ENCODE results near the gene RPUSD1. TPM values are rescaled to one million over a fixed set of nuclear protein-coding genes. Genes with fewer than 3 reads are reported as not detected.
"Not testable (repeated sequence)": the region's sequence is repeated elsewhere in the genome, so short reads cannot be mapped to it uniquely, and the experiment has no call there.

Gene RPUSD1
- 9.7 TPM for total RNA-seq
- long read RNA-seq, transcript RPUSD1-201 (6 exons, 2,050 nt), result major isoform, 6 of 13 reads
- long read RNA-seq, partial matches to known transcripts, result 0 of 13 reads
- long read RNA-seq, other reads (novel, unspliced or antisense), result 4 of 13 reads

- DNase-seq (ENCODE audit: missing footprints), result no peak
- ATAC-seq, result peak; percentile 0
- intact Hi-C loops (cut with DNase I), result no loop called here
Measured at GRCh38 chr16:787978-788398, at the start of gene RPUSD1. RPUSD1 (minus strand) TSS chr16:788381; CDS start chr16:787737, 644 bp downstream.

GRCh38 chr16:836822-837221 lies 48.6 kb upstream of the RPUSD1 start:
- intact Hi-C loops (cut with DNase I); ATAC-seq; DNase-seq (ENCODE audit: missing footprints): not testable (repeated sequence)

- DNase-seq (ENCODE audit: missing footprints) (no peak), ATAC-seq (no peak)
- intact Hi-C loops (cut with DNase I), result no loop called here
Measured at GRCh38 chr16:836221-836620, 48.0 kb upstream of the RPUSD1 start.

GRCh38 chr16:835373-835772 lies 47.2 kb upstream of the RPUSD1 start:
- ATAC-seq (no peak), DNase-seq (ENCODE audit: missing footprints) (peak; percentile 59)
- intact Hi-C loops (cut with DNase I), result no loop called here

- no peak for ATAC-seq
- DNase-seq (ENCODE audit: missing footprints), result peak; percentile 57
- intact Hi-C loops (cut with DNase I), result no loop called here
Measured at GRCh38 chr16:833411-833810, 45.2 kb upstream of the RPUSD1 start.

- no peak for ATAC-seq
- intact Hi-C loops (cut with DNase I), result no loop called here
- peak; percentile 45 for DNase-seq (ENCODE audit: missing footprints)
Measured at GRCh38 chr16:832652-833336, 44.6 kb upstream of the RPUSD1 start.

- intact Hi-C loops (cut with DNase I), result no loop called here
- DNase-seq (ENCODE audit: missing footprints) (peak; percentile 7), ATAC-seq (no peak)
Measured at GRCh38 chr16:831571-832413, 43.6 kb upstream of the RPUSD1 start.

GRCh38 chr16:830871-831570 lies 42.8 kb upstream of the RPUSD1 start:
- peak; percentile 18 for DNase-seq (ENCODE audit: missing footprints)
- intact Hi-C loops (cut with DNase I), result no loop called here
- no peak for ATAC-seq

GRCh38 chr16:830107-830870 lies 42.1 kb upstream of the RPUSD1 start:
- ATAC-seq, result no peak
- peak; percentile 28 for DNase-seq (ENCODE audit: missing footprints)
- intact Hi-C loops (cut with DNase I), result no loop called here

- ATAC-seq (no peak), DNase-seq (ENCODE audit: missing footprints) (peak; percentile 52)
- intact Hi-C loops (cut with DNase I), result no loop called here
Measured at GRCh38 chr16:828891-829290, 40.7 kb upstream of the RPUSD1 start.

- intact Hi-C loops (cut with DNase I), result no loop called here
- ATAC-seq (no peak), DNase-seq (ENCODE audit: missing footprints) (peak; percentile 34)
Measured at GRCh38 chr16:827513-827912, 39.3 kb upstream of the RPUSD1 start.

- DNase-seq (ENCODE audit: missing footprints), result peak; percentile 28
- ATAC-seq, result no peak
- intact Hi-C loops (cut with DNase I), result no loop called here
Measured at GRCh38 chr16:825341-826061, 37.3 kb upstream of the RPUSD1 start.

GRCh38 chr16:824601-825000 lies 36.4 kb upstream of the RPUSD1 start:
- intact Hi-C loops (cut with DNase I), result no loop called here
- DNase-seq (ENCODE audit: missing footprints) (no peak), ATAC-seq (no peak)

- no peak for DNase-seq (ENCODE audit: missing footprints)
- no peak for ATAC-seq
- intact Hi-C loops (cut with DNase I), result no loop called here
Measured at GRCh38 chr16:824194-824593, 36.0 kb upstream of the RPUSD1 start.

GRCh38 chr16:822909-823297 lies 34.7 kb upstream of the RPUSD1 start:
- ATAC-seq (no peak), DNase-seq (ENCODE audit: missing footprints) (no peak)
- intact Hi-C loops (cut with DNase I), result no loop called here

GRCh38 chr16:822174-822908 lies 34.2 kb upstream of the RPUSD1 start:
- no peak for DNase-seq (ENCODE audit: missing footprints)
- intact Hi-C loops (cut with DNase I), result no loop called here
- ATAC-seq, result no peak

- ATAC-seq (no peak), DNase-seq (ENCODE audit: missing footprints) (no peak)
- intact Hi-C loops (cut with DNase I), result no loop called here
Measured at GRCh38 chr16:821751-822150, 33.6 kb upstream of the RPUSD1 start.
